Smooth muscle cell of the umbilical artery (primary cell): Measurements from ENCODE around the gene ZNF578. TPM values are rescaled to one million over a fixed set of nuclear protein-coding genes. Genes with fewer than 3 reads are reported as not detected.

Experiments
- total RNA-seq: library from RNA; depleted of rRNA; stranded (reverse); fragments of >200 nt; gene quantifications from 2 replicates; pipeline ENCODE4 v1.2.3, GENCODE V29; 2014

Gene ZNF578
- 5.9 and 9.5 TPM in 2 replicates for total RNA-seq

DNA sequence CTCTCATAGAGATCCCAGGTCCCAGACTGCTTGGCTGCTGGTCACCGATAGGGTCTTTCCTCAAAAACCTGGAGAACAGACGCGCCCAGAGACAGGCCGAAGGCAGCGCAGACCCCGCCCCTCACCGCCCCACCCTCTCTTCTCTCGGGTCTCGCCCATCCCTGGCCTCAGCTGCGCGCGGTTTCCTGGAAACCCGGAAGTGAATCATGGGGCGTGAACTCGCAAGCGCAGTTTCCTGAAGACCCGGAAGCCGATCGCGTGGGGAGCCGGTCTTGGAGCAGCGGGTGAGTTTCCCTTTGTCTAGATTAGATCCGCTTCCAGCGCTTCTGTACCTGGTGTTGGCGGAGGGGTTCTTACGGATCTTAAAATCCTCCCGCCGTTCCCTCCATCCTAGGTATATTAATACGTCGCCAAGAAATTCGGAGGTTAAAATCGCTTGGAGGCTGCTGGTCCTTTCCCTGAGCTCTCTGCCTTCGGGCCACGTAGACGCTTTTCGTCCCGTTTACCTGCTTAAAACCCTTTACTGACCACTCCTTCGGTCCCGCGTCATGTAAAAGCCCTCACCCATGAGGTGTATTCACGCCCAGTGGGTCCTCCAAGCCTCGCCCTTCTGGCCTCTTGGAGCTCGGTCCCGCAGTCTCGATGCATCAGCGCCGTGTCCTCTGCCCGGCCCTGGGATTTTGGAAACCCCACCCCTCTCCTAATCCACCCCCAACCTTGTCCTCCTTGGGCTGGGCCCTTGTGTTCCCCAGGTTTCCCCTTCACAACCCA is at the start of gene ZNF578:
ZNF578 (plus strand) TSS at position 230 of the 771 bp plus-strand sequence. CDS start 48,293 bp downstream, outside the sequence.

DNA sequence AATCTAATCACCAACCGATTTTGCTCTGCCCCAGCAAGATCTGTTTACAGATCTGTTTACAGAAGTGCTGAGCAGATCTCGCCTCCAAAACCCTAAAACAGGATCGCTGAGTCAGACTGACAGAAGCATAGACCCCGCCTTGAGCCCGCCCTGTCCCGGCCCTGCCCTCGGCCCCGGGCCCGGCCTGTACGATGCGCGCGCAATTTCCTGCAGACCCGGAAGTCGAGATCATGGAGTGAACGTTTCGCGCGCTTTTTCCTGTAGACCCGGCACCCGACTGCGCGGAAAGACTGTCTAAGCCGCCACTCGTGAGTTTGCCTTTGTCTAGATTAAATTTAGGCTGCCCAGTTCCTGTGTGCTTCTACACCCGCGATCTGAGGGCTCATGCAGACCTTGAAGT is 24.4 kb upstream of the ZNF578 start, which contains the start of gene ZNF534:
ZNF534 (plus strand) TSS at position 212 of the 400 bp plus-strand sequence. CDS start 2,327 bp downstream, outside the sequence.

DNA sequence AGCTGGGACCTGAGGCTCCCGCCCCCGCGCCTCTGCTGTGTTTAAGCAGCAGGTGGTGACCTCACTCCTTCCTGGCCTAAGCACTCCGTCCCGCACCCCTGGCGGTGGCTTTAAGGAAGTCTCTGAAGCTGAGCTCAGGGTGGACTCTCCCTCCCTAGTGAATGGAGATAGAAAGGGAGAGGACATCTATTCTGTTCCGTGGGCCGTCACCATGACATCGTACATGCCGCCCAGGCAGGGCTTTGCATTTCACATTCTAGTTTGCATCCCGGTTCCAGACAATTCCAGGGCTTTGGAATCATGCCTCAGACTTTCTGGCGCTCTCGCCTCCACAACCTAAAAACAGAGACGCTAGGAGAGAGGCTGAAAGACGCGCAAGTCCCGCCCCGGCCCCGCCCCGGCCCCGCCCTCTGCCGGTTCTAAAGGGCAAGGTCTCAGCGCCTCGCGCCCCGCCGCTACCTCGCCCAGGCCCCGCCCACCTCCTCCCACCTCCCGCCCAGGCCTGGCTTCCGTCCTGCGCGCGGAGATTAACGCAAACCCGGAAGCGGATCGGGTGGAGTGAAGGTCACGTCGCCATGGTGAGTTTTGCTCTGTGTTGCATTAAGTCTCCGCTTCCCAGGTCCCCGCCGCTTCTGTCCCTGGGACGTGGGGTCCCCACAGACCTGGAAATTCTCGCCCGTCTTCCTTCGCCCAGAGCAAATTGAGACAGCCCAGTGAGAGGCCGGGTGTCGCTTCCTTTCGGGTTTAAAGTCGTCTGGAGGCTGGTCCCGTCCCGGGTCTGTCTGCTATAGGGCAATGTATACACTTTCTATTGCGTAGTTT is 74.0 kb downstream of the ZNF578 start, which contains the start of gene ZNF808:
ZNF808 (plus strand) TSS at position 535 of the 822 bp plus-strand sequence. CDS start 15,617 bp downstream, outside the sequence.

Other genes starting within 250 kb of the ZNF578 start
- 11.6 and 20.6 TPM in 2 replicates for gene ZNF766, start 184.0 kb upstream of the ZNF578 start, total RNA-seq
- 2.7 and 4.1 TPM in 2 replicates for gene ZNF480, start 156.4 kb upstream of the ZNF578 start, total RNA-seq
- 3.3 and 4.5 TPM in 2 replicates for gene ZNF610, start 117.3 kb upstream of the ZNF578 start, total RNA-seq
- gene ZNF880, start 83.6 kb upstream of the ZNF578 start, total RNA-seq: 22.9 and 32.4 TPM in 2 replicates
- gene ZNF528, start 55.7 kb upstream of the ZNF578 start, total RNA-seq: 25.8 and 32.8 TPM in 2 replicates
- gene ZNF534, start 24.4 kb upstream of the ZNF578 start, total RNA-seq: not detected in 2 replicates
- gene ZNF808, start 74.1 kb downstream of the ZNF578 start, total RNA-seq: 26.4 and 36.0 TPM in 2 replicates
- gene ZNF701, start 116.7 kb downstream of the ZNF578 start, total RNA-seq: 16.0 and 18.3 TPM in 2 replicates
- gene ZNF83, start 184.8 kb downstream of the ZNF578 start, total RNA-seq: 65.3 and 81.8 TPM in 2 replicates